ENCODE data around the gene RIMS4. TPM values are rescaled to one million over a fixed set of nuclear protein-coding genes. Genes with fewer than 3 reads are reported as not detected.
"Not testable (repeated sequence)": the region's sequence is repeated elsewhere in the genome, so short reads cannot be mapped to it uniquely, and the experiment has no call there.

The RIMS4 gene
- total RNA-seq, 1 donor from 2014 or later, result not detected

DNA sequence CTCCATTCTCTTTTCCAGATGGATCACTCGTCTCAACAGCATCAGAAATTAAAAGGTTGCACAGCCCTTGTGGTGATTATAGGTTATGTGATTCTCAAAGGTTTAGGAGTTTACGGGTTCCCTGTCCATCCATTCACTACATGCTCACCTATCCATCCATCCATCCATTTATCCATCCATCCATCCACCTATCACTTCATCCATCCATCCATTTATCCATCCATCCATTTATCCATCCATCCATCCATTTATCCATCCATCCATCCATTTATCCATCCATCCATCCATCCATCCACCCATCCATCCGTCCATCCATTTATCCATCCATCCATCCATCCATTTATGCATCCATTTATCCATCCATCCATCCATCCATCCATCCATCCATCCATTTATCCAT, 46.5 kb downstream of the RIMS4 start:
- intact Hi-C loops (cut with micrococcal nuclease); H3K36me3 Mint-ChIP-seq (ENCODE audit: low read depth); H3K9me3 Mint-ChIP-seq; H3K4me3 Mint-ChIP-seq; DNase-seq (ENCODE audit: low spot score); H3K27ac Mint-ChIP-seq; H3K4me1 Mint-ChIP-seq (ENCODE audit: low read depth): not testable (repeated sequence)
- H3K27me3 Mint-ChIP-seq (ENCODE audit: insufficient read depth), result peaks cover 12% of the 10 kb centered on the region

DNA sequence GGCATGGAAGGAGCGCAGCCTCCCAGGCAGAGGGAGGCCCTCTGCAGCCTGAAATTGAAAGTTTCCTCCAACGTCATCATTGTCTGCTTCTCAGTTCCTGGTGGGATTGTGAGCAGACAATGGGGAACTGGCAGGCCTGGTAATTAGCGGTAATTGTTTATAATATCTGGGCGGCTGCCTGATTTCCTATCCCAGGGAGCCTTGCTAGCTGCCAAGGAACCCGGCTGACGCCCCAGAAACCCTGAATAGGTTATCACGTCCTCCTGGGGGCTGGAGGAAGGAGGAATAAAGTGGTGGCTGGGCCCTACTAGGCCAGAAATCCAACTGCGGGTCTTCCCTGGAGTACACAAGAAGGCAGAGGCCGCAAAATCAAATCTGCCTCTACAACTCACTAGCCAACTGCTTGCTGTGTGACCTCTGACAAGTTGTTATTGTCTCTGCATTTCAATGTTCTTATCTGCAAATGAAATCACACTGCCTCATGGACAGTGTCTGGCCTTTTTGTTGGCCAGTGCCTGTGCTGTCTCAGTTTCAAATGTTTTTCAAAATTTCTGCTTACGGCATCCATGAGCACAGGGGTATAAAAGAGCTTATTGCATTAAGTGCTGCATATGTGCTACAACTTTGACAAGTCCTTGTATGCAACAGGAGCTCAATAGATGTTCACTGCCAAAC, 47.7 kb downstream of the RIMS4 start:
- no peak for DNase-seq (ENCODE audit: low spot score)
- no peaks in the 10 kb centered on the region for H3K4me1 Mint-ChIP-seq (ENCODE audit: low read depth)
- no peak overlapping the region for H3K27ac Mint-ChIP-seq
- no peaks in the 10 kb centered on the region for H3K36me3 Mint-ChIP-seq (ENCODE audit: low read depth)
- intact Hi-C loops (cut with micrococcal nuclease), result no loop called here
- H3K4me3 Mint-ChIP-seq, result no peak overlapping the region
- H3K27me3 Mint-ChIP-seq (ENCODE audit: insufficient read depth), result peaks cover 12% of the 10 kb centered on the region
- H3K9me3 Mint-ChIP-seq, result no peaks in the 10 kb centered on the region

DNA sequence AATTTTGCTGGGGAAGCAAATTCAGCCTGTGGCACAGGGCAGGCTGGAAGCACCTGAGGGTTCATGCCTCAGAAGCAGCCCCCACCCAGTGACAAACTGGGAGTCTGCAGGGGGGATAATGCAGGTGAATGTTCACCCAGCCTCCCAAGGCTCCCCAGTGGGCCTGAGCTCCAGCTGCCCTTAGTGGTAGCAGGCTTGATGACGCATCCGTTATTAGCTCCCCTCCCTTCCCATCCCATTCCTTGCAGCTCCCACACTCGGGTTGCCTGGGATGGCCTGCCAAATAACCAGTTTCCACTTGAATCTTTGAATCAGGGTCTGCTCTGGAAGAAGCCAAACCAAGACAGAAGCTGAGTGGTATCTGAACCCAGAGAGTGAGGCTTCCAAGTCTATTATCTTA, 48.9 kb downstream of the RIMS4 start:
- peaks cover 12% of the 10 kb centered on the region for H3K27me3 Mint-ChIP-seq (ENCODE audit: insufficient read depth)
- intact Hi-C loops (cut with micrococcal nuclease), result no loop called here
- no peak for DNase-seq (ENCODE audit: low spot score)
- H3K9me3 Mint-ChIP-seq, result no peaks in the 10 kb centered on the region
- H3K36me3 Mint-ChIP-seq (ENCODE audit: low read depth), result no peaks in the 10 kb centered on the region
- H3K4me1 Mint-ChIP-seq (ENCODE audit: low read depth), result no peaks in the 10 kb centered on the region
- H3K4me3 Mint-ChIP-seq, result no peak overlapping the region
- no peak overlapping the region for H3K27ac Mint-ChIP-seq

DNA sequence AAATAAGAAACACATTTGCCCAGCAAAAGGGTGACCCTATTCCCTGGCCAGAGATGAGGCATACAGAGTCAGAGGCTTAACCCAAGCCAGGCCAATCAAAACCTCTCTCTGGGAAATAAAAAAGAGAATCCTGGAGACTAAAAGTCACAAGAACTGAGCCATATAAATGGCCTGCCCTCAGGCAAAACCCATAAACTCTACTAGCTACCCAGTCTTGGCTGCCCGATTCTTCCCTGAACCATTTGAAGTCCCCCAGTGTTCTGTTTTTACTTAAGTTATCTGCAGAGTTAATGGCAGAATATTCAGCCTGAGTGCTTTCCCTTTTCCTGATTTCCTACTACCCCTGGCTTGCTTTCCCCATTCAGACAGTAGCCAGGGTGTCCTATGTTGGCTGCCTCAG, 50.8 kb downstream of the RIMS4 start:
- H3K4me3 Mint-ChIP-seq, result no peak overlapping the region
- H3K27ac Mint-ChIP-seq, result no peak overlapping the region
- peaks cover 7% of the 10 kb centered on the region for H3K27me3 Mint-ChIP-seq (ENCODE audit: insufficient read depth)
- intact Hi-C loops (cut with micrococcal nuclease), result no loop called here
- no peaks in the 10 kb centered on the region for H3K36me3 Mint-ChIP-seq (ENCODE audit: low read depth)
- H3K9me3 Mint-ChIP-seq, result no peaks in the 10 kb centered on the region
- no peaks in the 10 kb centered on the region for H3K4me1 Mint-ChIP-seq (ENCODE audit: low read depth)
- DNase-seq (ENCODE audit: low spot score), result no peak

DNA sequence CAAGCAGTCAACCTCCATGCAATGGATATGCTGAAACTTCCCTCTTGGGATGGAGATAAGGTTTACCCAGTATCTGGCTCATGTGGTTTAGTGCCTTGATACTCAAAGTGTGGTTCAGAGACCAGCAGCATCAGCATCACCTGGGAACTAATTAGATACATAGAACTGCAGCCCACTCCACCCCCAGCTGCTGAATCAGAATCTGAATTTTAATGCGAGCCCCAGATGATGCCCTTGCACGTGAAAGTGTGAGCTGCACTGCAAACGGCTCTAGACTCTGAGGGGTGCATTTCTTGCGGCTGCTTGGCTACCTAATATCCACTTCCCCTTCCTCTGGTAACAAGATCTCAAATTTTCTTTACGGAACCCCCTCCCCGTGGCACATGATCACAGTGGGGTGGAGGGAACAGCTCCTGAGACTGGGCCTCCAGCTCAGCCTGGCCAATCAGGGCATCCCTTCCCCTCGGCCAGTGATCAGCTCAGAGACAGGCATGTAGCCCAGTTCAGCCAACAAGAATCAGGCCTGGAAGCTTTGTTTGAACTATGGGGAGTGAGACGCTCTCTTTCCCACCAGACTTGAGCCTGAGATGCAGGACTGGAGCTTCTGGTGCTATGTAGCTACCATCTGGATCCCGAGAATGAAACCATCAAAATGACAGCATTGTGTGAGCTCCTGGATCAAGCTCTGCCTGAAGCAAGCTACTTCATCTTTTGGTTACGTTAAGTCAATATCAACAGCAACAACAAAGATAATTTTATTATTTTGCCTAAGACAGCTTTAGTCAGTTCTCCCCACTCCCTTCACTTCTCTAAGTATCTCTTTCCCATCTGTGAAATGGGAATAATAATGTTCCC, 51.9 kb downstream of the RIMS4 start:
- no peak for DNase-seq (ENCODE audit: low spot score)
- intact Hi-C loops (cut with micrococcal nuclease), result no loop called here
- no peak overlapping the region for H3K27ac Mint-ChIP-seq
- H3K36me3 Mint-ChIP-seq (ENCODE audit: low read depth), result no peaks in the 10 kb centered on the region
- H3K9me3 Mint-ChIP-seq, result no peaks in the 10 kb centered on the region
- no peak overlapping the region for H3K4me3 Mint-ChIP-seq
- no peaks in the 10 kb centered on the region for H3K4me1 Mint-ChIP-seq (ENCODE audit: low read depth)
- H3K27me3 Mint-ChIP-seq (ENCODE audit: insufficient read depth), result peaks cover 7% of the 10 kb centered on the region

DNA sequence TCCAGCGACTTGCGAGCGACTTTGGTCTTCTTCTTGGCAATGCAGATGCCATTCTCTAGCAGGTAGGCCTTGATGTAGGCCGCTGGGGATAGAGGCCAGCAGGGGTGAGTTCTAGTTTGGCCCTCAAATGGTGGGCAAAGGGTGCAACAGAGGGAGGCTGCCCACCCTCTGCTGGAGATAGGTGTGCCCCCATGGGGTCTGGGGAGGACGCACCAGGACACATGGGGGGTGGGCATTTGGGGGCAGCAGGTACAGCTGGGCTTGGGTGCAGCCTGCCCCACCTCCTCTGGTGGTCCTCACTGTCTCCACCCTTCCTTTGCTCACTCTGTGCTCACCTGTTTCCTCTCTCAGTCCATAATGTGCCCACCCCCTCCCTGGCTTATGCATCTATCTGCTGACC, 53.4 kb downstream of the RIMS4 start:
- intact Hi-C loops (cut with micrococcal nuclease), result no loop called here
- no peak for DNase-seq (ENCODE audit: low spot score)
- Mint-ChIP-seq H3K36me3 (ENCODE audit: low read depth) (no peaks in the 10 kb centered on the region), H3K27ac (no peak overlapping the region), H3K27me3 (ENCODE audit: insufficient read depth) (peaks cover 7% of the 10 kb centered on the region), H3K4me1 (ENCODE audit: low read depth) (no peaks in the 10 kb centered on the region), H3K9me3 (no peaks in the 10 kb centered on the region), H3K4me3 (no peak overlapping the region)

DNA sequence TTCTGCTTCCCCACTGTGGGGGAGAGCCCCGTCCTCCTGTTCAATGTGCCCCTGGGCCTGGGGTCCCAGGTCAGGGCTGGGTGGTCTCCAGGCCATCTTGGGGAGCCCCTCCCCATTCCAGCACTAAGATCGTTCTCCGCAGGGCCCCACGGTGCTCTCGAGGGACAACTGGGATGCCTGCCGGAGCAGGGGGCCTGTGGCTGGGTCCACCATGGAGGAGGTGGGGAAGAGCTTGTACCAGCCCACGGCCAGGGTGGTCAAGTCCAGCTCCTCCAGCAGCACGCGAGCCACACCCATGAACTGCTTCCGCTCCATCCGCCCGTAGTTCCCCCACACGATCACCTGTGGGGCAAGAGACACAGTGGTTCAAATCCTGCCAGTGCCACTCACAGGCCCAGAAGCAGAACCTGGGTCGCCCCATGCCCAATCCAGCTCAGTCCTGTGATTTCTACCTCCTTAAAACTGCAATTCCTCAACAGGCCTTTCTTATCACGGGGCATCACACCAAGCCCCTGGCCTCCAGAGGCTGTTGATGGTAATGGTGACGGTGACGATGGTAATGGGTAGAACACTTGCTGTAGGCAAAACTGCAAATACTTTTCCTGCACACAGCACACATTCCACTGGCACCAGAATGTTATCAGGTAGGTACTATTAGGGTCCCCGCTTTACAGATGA, 54.2 kb downstream of the RIMS4 start:
- no peak for DNase-seq (ENCODE audit: low spot score)
- intact Hi-C loops (cut with micrococcal nuclease), result no loop called here
- Mint-ChIP-seq H3K36me3 (ENCODE audit: low read depth) (no peaks in the 10 kb centered on the region), H3K4me3 (no peak overlapping the region), H3K9me3 (no peaks in the 10 kb centered on the region), H3K4me1 (ENCODE audit: low read depth) (no peaks in the 10 kb centered on the region), H3K27me3 (ENCODE audit: insufficient read depth) (peaks cover 7% of the 10 kb centered on the region), H3K27ac (no peak overlapping the region)

DNA sequence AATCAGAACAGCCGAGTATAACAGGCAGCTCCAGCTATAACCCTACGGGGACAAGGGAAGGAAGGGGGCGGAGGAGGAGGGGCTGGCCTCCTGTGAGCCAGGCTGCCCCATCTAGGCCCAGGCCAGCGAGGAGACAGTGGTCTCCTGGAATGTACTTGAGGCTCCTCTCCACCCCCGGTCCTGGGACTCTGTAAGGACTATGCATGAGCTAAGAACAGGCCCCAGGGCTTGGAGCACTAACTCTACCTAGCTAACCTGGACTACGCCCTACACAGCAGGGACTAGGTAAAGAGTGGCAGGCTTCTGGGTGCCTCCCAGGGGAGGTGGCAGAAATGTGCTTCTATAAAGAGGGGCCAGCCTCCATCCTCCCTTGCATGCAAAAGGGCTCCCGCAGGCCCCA, 55.8 kb downstream of the RIMS4 start:
- Mint-ChIP-seq H3K9me3 (no peaks in the 10 kb centered on the region), H3K27ac (no peak overlapping the region), H3K4me1 (ENCODE audit: low read depth) (no peaks in the 10 kb centered on the region), H3K36me3 (ENCODE audit: low read depth) (no peaks in the 10 kb centered on the region), H3K4me3 (no peak overlapping the region), H3K27me3 (ENCODE audit: insufficient read depth) (no peaks in the 10 kb centered on the region)
- DNase-seq (ENCODE audit: low spot score), result no peak
- intact Hi-C loops (cut with micrococcal nuclease), result no loop called here

DNA sequence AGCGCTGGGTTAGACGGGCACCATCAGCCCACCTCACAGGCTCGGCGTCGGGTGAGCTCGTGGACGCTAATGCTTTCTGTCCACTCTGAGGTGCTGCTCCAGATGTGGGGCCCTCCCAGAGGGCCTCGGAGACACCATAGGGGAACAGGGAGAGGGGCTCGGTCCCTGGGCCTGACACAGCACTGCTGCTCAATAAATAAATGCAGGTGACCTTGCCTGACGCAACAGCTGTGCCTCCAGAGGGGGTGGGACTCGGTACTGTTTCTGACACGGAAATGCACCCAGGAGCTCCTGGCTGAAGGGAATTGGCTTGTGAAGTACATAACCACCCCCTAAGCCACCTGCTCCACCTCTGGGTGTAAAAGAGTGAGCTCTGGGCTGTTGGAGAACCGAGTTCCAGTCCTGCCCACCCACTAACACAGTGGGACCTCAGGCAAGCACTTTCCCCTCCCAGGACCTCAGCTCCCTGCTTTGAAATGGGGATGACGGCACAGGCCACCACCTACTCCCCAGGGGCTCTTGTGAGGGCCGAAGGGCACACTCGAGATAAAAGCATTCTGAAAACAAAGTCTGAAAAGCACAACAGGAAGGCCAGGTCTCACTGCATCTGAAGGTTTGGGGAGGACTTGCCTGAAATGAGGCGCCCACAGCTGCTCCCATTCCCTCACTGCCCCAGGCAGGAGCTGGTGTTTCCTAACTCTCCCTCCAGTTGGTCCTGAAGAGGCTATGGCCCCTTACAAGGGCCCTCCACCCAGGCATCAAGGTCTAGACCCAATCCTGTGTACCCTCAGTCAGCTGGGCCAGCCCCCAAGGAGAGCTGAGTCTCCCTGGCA, 58.0 kb downstream of the RIMS4 start:
- peaks cover 5% of the 10 kb centered on the region for H3K27me3 Mint-ChIP-seq (ENCODE audit: insufficient read depth)
- H3K4me3 Mint-ChIP-seq, result no peak overlapping the region
- peaks cover 1% of the 10 kb centered on the region for H3K36me3 Mint-ChIP-seq (ENCODE audit: low read depth)
- no peaks in the 10 kb centered on the region for H3K9me3 Mint-ChIP-seq
- H3K27ac Mint-ChIP-seq, result no peak overlapping the region
- DNase-seq (ENCODE audit: low spot score), result no peak
- peaks cover 4% of the 10 kb centered on the region for H3K4me1 Mint-ChIP-seq (ENCODE audit: low read depth)
- intact Hi-C loops (cut with micrococcal nuclease), result no loop called here

DNA sequence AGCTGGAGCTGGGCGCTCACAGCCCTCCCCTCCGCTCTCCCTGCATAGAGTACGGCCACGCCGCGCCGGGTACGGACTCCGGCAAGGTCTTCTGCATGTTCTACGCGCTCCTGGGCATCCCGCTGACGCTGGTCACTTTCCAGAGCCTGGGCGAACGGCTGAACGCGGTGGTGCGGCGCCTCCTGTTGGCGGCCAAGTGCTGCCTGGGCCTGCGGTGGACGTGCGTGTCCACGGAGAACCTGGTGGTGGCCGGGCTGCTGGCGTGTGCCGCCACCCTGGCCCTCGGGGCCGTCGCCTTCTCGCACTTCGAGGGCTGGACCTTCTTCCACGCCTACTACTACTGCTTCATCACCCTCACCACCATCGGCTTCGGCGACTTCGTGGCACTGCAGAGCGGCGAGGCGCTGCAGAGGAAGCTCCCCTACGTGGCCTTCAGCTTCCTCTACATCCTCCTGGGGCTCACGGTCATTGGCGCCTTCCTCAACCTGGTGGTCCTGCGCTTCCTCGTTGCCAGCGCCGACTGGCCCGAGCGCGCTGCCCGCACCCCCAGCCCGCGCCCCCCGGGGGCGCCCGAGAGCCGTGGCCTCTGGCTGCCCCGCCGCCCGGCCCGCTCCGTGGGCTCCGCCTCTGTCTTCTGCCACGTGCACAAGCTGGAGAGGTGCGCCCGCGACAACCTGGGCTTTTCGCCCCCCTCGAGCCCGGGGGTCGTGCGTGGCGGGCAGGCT, 60.1 kb downstream of the RIMS4 start:
- intact Hi-C loops (cut with micrococcal nuclease), result no loop called here
- Mint-ChIP-seq H3K27ac (no peak overlapping the region), H3K9me3 (no peaks in the 10 kb centered on the region), H3K36me3 (ENCODE audit: low read depth) (peaks cover 1% of the 10 kb centered on the region), H3K27me3 (ENCODE audit: insufficient read depth) (peaks cover 14% of the 10 kb centered on the region), H3K4me1 (ENCODE audit: low read depth) (peaks cover 14% of the 10 kb centered on the region), H3K4me3 (no peak overlapping the region)
- DNase-seq (ENCODE audit: low spot score), result no peak

DNA sequence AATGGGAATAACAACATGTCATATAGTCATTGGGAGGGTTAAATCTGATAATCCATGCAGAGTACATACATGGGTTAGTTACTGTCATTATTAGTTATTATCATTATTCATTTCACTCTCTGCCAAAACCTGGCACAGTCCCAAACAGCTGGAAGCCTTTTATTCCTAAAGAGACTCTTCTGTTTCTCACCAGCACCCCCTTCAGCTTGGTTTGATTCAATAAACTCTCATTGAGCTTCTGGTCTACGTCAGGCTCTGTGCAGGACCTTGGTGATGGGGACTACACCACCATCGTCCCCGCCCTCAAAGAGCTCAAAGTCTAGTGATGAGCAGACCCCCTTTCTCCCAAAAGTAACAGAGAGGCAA, 62.4 kb downstream of the RIMS4 start:
- DNase-seq (ENCODE audit: low spot score), result no peak
- Mint-ChIP-seq H3K27ac (no peak overlapping the region), H3K4me3 (no peak overlapping the region), H3K36me3 (ENCODE audit: low read depth) (peaks cover 4% of the 10 kb centered on the region), H3K4me1 (ENCODE audit: low read depth) (peaks cover 18% of the 10 kb centered on the region), H3K27me3 (ENCODE audit: insufficient read depth) (peaks cover 24% of the 10 kb centered on the region), H3K9me3 (no peaks in the 10 kb centered on the region)
- intact Hi-C loops (cut with micrococcal nuclease), result loop anchor here (10.0 kb wide), 1 partner anchor 1777 kb away; no protein-coding TSS in a partner anchor
